Activated effector memory CD4-positive, alpha-beta T cell treated with anti-CD3 and anti-CD28 coated beads, Interleukin-2, amount 50 U/mL, for 16 hours (primary cell): ENCODE results near the gene EPB41L1.

Experiments used
- DNase-seq: peaks from one replicate; pipeline ENCODE4 v3.0.0-alpha.2; 2020

The EPB41L1 gene

GRCh38 chr20:36266189-36266588 lies 111.6 kb downstream of the EPB41L1 start:
- DNase-seq = no peak

DNA sequence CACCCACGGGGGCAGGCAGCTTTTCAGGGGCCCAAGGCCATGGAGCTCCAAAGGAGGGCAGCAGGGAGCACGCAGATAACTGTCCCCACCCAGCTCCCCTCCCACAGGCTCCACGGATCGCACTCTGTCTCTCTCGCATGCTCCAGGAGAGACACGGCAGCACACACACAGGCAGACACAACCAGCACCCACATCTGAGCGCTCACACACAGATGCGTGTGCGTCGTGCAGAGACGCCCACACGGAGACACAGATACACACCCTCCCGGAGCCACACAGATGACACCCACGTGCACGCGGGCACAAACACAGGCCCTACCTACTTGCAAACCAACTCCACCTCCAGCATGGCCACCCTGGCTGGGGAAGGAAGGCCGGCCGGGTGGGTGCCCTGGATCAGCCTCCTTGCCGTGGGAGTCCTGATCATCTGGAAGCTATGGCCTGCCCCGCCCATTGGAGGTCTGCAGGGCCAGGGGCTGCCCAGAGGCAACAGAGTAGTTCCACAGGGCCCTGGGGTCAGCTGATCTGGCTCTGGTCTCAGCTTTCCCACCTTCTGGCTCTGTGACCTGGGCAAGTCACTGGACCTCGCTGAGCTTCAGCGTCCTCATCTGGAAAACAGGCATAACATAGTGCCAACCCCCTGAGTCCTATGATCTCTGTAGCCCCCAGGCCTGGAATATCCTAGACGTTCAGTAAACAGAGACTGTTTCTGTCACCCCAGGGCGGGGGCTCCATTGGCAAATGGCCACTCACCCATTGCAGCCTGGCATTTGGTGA lies 113.3 kb downstream of the EPB41L1 start:
- no peak for DNase-seq

- no peak for DNase-seq
Measured at GRCh38 chr20:36268440-36269342, 114.2 kb downstream of the EPB41L1 start.

GRCh38 chr20:36269507-36269906 lies 115.0 kb downstream of the EPB41L1 start:
- DNase-seq = no peak

- DNase-seq = no peak
Measured at GRCh38 chr20:36270744-36271638, 116.5 kb downstream of the EPB41L1 start.

DNA sequence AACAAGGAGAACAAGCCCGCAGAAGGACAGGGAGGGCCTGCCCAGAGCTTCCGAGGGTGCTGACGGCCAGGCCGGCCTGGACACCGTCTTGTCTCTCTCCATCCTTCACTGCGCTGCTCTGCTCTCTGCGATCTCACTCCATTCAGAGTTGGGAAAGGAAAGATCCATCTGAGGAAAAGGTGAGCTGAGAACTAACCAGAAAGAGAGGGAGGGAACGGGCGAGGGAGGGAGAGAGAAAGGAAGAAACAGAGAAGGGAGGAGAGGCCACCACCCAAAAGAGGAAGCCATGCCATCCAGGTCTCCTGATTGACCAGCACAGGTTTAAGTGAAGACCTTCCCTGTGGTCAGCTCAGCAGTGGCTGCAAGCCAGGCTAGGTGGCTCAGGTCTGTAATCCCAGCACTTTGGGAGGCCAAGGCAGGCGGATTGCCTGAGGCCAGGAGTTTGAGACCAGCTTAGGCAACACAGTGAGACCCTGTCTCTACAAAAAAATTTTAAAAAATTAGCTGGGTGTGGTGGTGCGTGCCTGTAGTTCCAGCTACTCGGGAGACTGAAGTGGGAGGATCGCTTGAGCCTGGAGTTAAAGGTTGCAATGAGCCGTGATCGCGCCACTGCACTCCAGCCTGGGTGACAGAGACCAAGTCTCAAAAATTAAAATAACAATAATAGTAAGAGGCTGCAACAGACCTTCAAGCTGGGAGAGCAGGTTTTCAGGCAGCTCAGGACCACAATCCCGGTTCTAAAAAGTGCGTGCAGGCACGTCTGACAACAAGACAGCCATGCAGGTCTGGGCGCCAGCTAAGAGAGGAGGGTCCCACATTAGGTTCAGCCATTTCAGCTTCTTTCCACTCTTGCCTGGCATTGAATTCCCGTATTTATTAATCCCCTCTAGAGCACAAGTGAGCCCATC lies 117.4 kb downstream of the EPB41L1 start:
- DNase-seq = no peak

DNA sequence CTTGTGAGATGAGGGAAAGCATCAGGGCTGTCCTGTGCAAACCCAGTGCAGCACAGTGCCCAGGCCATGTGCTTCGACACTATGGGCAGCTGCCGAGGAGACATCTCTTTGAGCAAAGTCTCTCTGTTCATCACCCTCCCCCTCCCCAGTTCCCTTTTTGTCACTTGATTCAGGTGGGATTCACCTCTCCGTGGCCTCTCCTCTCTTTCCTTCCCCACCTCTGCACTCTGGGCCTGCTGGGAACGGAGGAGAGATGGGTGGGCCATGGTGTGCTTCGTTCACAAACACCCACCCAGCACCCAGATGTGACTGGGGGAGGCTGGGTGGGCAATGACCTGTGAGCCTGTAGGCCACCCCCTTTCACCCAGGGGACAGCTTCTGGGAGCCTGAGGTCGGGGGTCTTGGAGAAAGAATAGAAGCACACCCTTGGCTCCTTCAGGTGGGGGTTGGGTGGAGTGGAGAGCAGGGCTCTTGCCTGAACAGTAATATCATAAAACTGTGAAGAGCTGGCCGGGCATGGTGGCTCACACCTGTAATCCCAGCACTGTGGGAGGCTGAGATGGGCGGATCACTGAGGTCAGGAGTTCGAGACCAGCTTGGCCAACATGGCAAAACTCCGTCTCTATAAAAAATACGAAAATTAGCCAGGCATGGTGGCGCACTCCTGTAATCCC lies 118.1 kb downstream of the EPB41L1 start:
- DNase-seq = no peak

DNA sequence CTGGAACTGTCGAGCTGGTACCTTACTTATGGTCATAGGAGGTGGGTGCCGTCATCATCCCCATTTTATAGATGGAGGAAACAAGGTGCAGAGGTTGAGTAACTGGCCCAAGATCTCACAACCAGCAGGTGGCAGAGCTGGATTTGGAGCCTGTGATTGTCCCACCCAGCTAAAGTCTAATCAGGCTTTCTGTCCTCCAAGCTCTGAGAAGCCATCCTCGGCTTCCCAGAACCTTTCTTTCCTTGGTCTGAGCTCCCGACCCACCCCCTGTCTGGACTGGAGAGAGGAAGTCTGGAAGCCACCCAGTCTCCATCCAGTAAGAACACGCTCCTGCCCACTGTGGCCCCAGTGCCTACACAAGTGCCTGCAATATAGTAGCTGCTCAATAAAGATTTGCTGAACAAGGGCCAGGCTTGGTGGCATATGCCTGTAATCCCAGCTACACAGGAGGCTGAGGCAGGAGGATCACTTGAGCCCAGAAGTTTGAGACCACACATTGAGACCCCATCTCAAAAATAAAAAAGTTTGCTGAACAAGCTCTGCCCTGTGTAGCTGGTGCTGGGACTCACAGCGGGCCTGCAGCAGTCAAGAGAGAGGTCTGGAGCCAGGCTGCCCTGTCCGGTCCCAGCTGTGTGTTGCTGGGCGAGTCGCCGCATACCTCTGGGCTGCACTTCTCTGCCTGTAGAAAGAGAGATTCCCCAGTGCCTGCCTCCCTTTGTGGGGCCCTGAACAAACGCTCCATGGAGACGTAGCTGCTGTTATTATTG lies 119.1 kb downstream of the EPB41L1 start:
- DNase-seq = no peak

DNA sequence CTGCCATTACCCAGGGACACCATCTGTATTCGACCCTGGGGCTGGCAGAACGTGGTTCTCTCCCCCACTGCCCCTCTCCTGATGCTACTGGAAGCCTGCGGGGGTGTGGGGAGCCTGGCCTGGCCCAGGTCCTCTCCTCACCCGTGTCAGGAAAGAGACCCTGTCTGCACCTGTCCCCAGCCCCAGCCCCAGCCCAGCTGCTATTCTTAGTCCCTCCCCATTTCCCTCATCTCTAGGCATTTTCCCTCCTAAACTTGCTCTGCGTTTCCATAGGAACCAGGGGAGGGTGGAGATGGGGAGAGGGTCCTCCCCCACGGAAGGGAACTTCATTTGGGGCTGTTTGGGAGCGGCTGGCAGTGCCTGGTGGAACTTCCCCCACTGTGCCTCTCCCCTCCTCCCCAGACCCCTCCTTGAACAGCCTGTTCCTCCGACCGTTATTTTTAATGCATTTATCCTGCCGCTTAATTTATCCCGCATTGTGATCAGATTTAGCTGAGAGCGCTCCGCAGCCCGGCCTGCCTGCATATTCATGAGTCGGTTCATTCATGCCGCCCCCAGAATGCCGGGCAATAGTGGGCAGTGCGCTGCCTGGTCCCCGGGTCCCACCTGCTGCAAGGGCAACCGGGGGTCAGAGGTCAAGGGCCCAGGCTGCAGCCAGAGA lies 119.8 kb downstream of the EPB41L1 start:
- DNase-seq = no peak

GRCh38 chr20:36275011-36275410 lies 120.5 kb downstream of the EPB41L1 start:
- DNase-seq = no peak

GRCh38 chr20:36275441-36276189 lies 121.1 kb downstream of the EPB41L1 start:
- DNase-seq = no peak

- DNase-seq = no peak
Measured at GRCh38 chr20:36277546-36277945, 123.0 kb downstream of the EPB41L1 start.

GRCh38 chr20:36279362-36279761 lies 124.8 kb downstream of the EPB41L1 start:
- no peak for DNase-seq

DNA sequence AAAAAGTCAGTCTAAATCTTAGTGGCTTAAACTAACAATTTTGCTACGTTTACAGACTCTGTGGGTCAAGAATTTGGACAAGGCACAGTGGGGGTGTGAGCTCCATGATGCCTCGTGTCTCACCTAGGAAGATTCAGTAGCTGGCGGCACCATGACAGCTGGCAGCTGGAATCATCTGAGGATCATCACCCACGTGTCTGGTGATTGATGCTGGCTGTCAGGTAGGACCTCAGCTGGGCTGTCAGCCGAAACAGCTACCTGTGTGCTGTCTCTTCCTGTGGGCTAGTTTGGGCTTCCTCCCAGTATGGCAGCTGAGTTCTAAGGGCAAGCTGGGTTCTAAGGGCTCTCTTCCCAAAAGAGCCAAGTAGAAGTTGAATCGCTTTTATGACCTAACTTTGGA lies 125.2 kb downstream of the EPB41L1 start:
- DNase-seq = no peak

- DNase-seq = no peak
Measured at GRCh38 chr20:36281785-36282380, 127.3 kb downstream of the EPB41L1 start.
